Suppressor macrophage treated with lipopolysaccharide for 1 hour (primary cell): ENCODE data around the gene TIMP2.
"Not testable (repeated sequence)": the region's sequence is repeated elsewhere in the genome, so short reads cannot be mapped to it uniquely, and the experiment has no call there.

Experiments used
- DNase-seq, 3 donors: peaks; one replicate each; pipeline ENCODE4 v3.0.0-alpha.2; 2020 to 2022

TIMP2 gene

GRCh38 chr17:78904371-78904770 is 20.8 kb downstream of the TIMP2 start:
- DNase-seq: no peak

- DNase-seq: no peak
Measured at GRCh38 chr17:78903101-78903779, 21.9 kb downstream of the TIMP2 start, which contains the start of gene CEP295NL. Gene CEP295NL (minus strand): TSS chr17:78903201. CDS start chr17:78901828, 1,373 bp downstream.

GRCh38 chr17:78902231-78902630 is 23.0 kb downstream of the TIMP2 start:
- not testable (repeated sequence) for DNase-seq

GRCh38 chr17:78901806-78902205 is 23.4 kb downstream of the TIMP2 start:
- DNase-seq: no peak

- DNase-seq: no peak
Measured at GRCh38 chr17:78900816-78901215, 24.4 kb downstream of the TIMP2 start.

- DNase-seq: no peak
Measured at GRCh38 chr17:78899361-78900260, 25.6 kb downstream of the TIMP2 start.

- no peak for DNase-seq
Measured at GRCh38 chr17:78898947-78899346, 26.2 kb downstream of the TIMP2 start.

- DNase-seq: no peak
Measured at GRCh38 chr17:78898075-78898836, 26.9 kb downstream of the TIMP2 start.

- no peak for DNase-seq
Measured at GRCh38 chr17:78897664-78898047, 27.5 kb downstream of the TIMP2 start.

- no peak for DNase-seq
Measured at GRCh38 chr17:78896834-78897663, 28.1 kb downstream of the TIMP2 start.

GRCh38 chr17:78896091-78896833 is 28.9 kb downstream of the TIMP2 start:
- no peak for DNase-seq

GRCh38 chr17:78895322-78895721 is 29.9 kb downstream of the TIMP2 start:
- no peak for DNase-seq

- DNase-seq: no peak
Measured at GRCh38 chr17:78893684-78894083, 31.5 kb downstream of the TIMP2 start.

GRCh38 chr17:78892936-78893379 is 32.2 kb downstream of the TIMP2 start:
- DNase-seq: no peak

- no peak for DNase-seq
Measured at GRCh38 chr17:78892520-78892919, 32.7 kb downstream of the TIMP2 start.

GRCh38 chr17:78892062-78892456 is 33.1 kb downstream of the TIMP2 start:
- DNase-seq: no peak

- no peak for DNase-seq
Measured at GRCh38 chr17:78891406-78892061, 33.7 kb downstream of the TIMP2 start.

GRCh38 chr17:78890498-78890897 is 34.7 kb downstream of the TIMP2 start:
- peak; percentile 91 to 93 (median 92) for DNase-seq

- DNase-seq: not testable (repeated sequence)
Measured at GRCh38 chr17:78890096-78890495, 35.1 kb downstream of the TIMP2 start.

GRCh38 chr17:78889531-78889930 is 35.7 kb downstream of the TIMP2 start:
- peak; percentile 89 to 92 (median 90) for DNase-seq
